RWPE2 (cell line): ENCODE results near the gene TMEM229B.

ENCODE experiments used
- ATAC-seq: fragments of 200-7000 bp; cut with Tn5 transposase; 3 replicates; pipeline ENCODE4 v1.9.1; 2021; ENCODE audit warnings: low read depth
- DNase-seq: peaks from one replicate; pipeline ENCODE4 v3.0.0-alpha.2; 2020; ENCODE audit warnings: low spot score
- H3K27ac ChIP-seq: fragments of 450-650 bp; 2 replicates; pipeline ENCODE4 v1.5.1; 2017; ENCODE audit warnings: mild to moderate bottlenecking; ENCODE audit not compliant: poor library complexity, severe bottlenecking
- H3K27me3 ChIP-seq: fragments of 250-450 bp; sonication (Bioruptor Pico); 2 replicates; pipeline ENCODE4 v1.5.1; 2021; ENCODE audit warnings: mild to moderate bottlenecking, moderate library complexity; ENCODE audit not compliant: insufficient read depth, poor library complexity, severe bottlenecking
- H3K36me3 ChIP-seq: fragments of 250-450 bp; sonication (Bioruptor Pico); 2 replicates; pipeline ENCODE4 v1.5.1; 2020; ENCODE audit warnings: low read depth, mild to moderate bottlenecking, moderate library complexity
- H3K4me1 ChIP-seq: fragments of 250-450 bp; sonication (Bioruptor Pico); 2 replicates; pipeline ENCODE4 v1.5.1; 2021; ENCODE audit warnings: mild to moderate bottlenecking, moderate library complexity; ENCODE audit not compliant: insufficient read depth, poor library complexity, severe bottlenecking
- H3K4me3 ChIP-seq: fragments of 250-450 bp; sonication (Bioruptor Pico); 2 replicates; pipeline ENCODE4 v1.5.1; 2021; ENCODE audit warnings: mild to moderate bottlenecking, moderate library complexity; ENCODE audit not compliant: severe bottlenecking
- H3K9me3 ChIP-seq: fragments of 250-450 bp; sonication (Bioruptor Pico); 2 replicates; pipeline ENCODE4 v1.5.1; 2021; ENCODE audit warnings: mild to moderate bottlenecking, moderate library complexity; ENCODE audit not compliant: severe bottlenecking
- TF ChIP-seq, protein P1 (sequence below): fragments of 450-650 bp; IDR thresholded peaks from one replicate; pipeline ENCODE4 v1.5.1; 2017; ENCODE audit warnings: mild to moderate bottlenecking, moderate library complexity; ENCODE audit not compliant: poor library complexity, severe bottlenecking

TMEM229B gene

DNA sequence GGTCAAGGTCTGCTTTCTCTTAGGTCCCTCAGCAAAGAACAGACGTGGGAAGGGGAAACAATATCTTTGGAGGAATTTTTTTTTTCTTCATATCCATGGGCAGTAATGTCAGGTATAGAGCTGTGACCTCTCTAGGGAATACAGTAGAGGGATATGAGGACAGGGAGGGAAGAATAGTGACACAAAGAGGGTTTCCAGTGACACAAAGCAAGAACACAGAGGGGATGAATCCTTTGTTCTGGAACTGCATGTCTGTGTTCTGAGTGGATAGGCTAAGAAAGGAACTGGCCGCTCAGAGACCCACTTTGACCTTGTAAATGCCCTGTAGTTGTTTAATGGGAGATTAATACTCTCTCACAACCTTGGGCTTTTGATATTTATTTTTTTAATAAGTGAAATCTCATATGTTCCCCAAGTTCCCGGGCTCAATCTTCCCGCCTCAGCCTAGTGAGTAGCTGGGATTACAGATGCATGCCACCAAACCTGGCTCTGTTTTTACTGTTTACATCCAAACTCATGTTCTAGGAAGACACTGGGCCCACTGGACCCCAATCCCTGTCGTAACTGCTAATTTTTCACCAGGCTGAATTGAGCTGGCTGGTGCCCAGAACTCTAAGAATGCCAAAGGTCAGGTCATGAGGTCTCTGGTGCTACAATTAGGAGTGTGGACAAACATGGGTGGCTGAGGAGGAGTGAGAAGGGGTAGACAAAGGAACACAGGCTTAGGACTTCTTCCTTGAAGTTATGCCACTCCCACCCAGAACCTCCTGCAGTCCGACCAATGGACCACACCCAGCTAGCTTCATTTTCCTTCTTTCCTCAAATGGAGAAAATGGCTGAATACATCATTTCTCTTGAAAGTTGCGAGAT lies 35.5 kb upstream of the TMEM229B start:
- TF ChIP-seq, protein P1, sequence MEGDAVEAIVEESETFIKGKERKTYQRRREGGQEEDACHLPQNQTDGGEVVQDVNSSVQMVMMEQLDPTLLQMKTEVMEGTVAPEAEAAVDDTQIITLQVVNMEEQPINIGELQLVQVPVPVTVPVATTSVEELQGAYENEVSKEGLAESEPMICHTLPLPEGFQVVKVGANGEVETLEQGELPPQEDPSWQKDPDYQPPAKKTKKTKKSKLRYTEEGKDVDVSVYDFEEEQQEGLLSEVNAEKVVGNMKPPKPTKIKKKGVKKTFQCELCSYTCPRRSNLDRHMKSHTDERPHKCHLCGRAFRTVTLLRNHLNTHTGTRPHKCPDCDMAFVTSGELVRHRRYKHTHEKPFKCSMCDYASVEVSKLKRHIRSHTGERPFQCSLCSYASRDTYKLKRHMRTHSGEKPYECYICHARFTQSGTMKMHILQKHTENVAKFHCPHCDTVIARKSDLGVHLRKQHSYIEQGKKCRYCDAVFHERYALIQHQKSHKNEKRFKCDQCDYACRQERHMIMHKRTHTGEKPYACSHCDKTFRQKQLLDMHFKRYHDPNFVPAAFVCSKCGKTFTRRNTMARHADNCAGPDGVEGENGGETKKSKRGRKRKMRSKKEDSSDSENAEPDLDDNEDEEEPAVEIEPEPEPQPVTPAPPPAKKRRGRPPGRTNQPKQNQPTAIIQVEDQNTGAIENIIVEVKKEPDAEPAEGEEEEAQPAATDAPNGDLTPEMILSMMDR: no peak
- no peak overlapping the region for H3K4me3 ChIP-seq
- no peaks in the 10 kb centered on the region for H3K4me1 ChIP-seq
- no peaks in the 10 kb centered on the region for H3K36me3 ChIP-seq
- ATAC-seq (no peak), DNase-seq (no peak)
- no peaks in the 10 kb centered on the region for H3K9me3 ChIP-seq
- no peak overlapping the region for H3K27ac ChIP-seq
- H3K27me3 ChIP-seq: no peaks in the 10 kb centered on the region

DNA sequence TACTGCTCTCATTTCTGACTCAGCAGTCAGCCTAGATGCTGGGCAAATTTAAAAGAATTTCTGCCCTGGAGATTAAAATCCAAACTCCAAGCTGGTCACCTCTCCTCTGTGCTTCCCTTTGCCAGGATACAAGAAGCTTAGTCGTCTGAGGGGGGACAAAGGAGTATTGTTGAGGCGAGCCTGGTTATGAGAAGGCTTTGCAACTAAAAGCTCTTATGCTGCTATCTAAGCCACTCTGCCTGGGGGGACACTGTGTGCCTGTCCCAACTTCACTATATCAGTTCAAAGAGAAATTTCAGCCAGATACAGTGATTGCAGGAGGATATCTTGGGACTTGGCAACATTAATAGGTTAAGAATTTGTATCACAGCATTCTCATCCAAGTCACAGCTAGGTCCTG lies 33.7 kb upstream of the TMEM229B start:
- no peak for ATAC-seq
- Histone ChIP-seq H3K27me3 (no peaks in the 10 kb centered on the region), H3K9me3 (no peaks in the 10 kb centered on the region)

DNA sequence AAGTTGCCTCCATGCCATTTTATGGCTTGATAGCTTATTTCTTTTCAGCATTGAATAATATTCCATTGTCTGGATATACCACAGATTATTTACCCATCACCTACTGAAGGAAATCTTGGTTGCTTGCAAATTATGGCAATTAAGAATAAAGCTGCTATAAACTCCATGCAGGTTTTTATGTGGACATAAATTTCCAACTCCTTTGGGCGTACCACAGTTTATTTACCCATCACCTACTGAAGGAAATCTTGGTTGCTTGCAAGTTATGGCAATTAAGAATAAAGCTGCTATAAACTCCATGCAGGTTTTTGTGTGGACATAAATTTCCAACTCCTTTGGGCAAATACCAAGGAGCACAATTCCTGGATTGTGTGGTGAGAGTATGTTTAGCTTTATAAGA lies 32.0 kb upstream of the TMEM229B start:
- DNase-seq (no peak), ATAC-seq (no peak)
- H3K4me3 ChIP-seq: no peak overlapping the region
- no peaks in the 10 kb centered on the region for H3K36me3 ChIP-seq
- H3K4me1 ChIP-seq: no peaks in the 10 kb centered on the region
- H3K9me3 ChIP-seq: no peaks in the 10 kb centered on the region
- no peaks in the 10 kb centered on the region for H3K27me3 ChIP-seq
- no peak overlapping the region for H3K27ac ChIP-seq
- TF ChIP-seq, protein P1: no peak

More for the DNA sequence above, 33.7 kb upstream of the TMEM229B start:
- no peaks in the 10 kb centered on the region for H3K4me1 ChIP-seq
- H3K36me3 ChIP-seq: no peaks in the 10 kb centered on the region
- no peak overlapping the region for H3K4me3 ChIP-seq
- TF ChIP-seq, protein P1: no peak
- no peak for DNase-seq
- H3K27ac ChIP-seq: no peak overlapping the region

DNA sequence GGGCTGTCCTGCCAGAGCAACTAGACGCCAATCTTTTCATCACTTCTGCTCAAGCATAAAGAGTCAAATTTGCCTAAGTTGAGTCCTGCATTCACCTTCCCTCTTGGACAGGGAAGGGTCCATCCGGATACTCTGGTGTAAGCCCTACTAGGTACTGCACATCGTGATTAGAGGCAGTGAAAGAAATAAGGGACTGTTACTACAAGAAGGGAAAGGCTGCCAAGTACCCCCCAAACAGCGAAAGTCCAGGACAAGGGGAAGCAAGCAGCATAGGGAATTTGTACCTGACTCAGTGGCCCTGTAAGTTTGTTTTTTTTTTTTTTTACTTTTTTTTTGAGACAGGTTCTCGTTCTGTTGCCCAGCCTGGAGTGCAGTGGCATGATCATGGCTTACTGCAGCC lies 30.9 kb upstream of the TMEM229B start:
- no peak for ATAC-seq

More for the DNA sequence above, 30.9 kb upstream of the TMEM229B start:
- H3K36me3 ChIP-seq: no peaks in the 10 kb centered on the region
- DNase-seq: no peak
- TF ChIP-seq, protein P1: no peak
- H3K9me3 ChIP-seq: no peaks in the 10 kb centered on the region
- H3K4me1 ChIP-seq: no peaks in the 10 kb centered on the region
- H3K27me3 ChIP-seq: no peaks in the 10 kb centered on the region
- H3K27ac ChIP-seq: no peak overlapping the region
- H3K4me3 ChIP-seq: no peak overlapping the region
